Glomerular endothelial cell (primary cell): ENCODE measurements around the gene GPC4. TPM values are rescaled to one million over a fixed set of nuclear protein-coding genes. Genes with fewer than 3 reads are reported as not detected.
"Not testable (repeated sequence)": the region's sequence is repeated elsewhere in the genome, so short reads cannot be mapped to it uniquely, and the experiment has no call there.

Experiments
- DNase-seq: peaks from one replicate; pipeline ENCODE4 v3.0.0-alpha.2; 2011; ENCODE audit warnings: low read depth, low spot score; ENCODE audit errors: extremely low read depth
- total RNA-seq: library from RNA; depleted of rRNA; stranded (reverse); fragments of >200 nt; gene quantifications from 2 replicates; pipeline ENCODE4 v1.2.3, GENCODE V29; 2015

Gene GPC4
- total RNA-seq, 1 donor from 2014 or later: 3.7 TPM

DNA sequence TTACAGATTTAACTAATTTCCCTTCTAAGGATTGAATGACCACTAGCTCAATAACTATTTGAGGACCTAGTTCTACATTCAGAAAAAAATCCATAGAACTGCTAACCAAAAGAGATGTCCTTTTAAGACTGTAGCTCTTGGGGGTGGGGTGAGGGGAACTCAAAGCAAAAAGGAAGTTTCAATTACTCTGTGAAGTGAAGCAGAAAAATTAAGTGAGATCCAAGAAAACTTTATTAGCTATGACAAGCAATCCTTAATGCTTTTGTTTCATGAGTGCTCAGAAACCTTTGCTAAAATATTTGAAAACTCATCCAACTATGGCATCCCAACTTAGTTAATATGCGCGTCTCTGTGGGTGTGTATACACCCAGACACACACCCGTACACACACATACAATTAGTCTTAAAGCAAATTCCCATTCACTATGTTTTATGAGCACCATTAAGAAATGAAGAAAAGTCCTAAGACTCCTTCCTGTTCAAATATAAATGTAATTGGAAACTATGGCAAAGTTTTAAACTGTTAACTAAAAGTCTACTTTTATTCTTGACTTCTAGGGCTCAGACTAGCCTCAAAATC, 44.5 kb downstream of the GPC4 start:
- DNase-seq: no peak

DNA sequence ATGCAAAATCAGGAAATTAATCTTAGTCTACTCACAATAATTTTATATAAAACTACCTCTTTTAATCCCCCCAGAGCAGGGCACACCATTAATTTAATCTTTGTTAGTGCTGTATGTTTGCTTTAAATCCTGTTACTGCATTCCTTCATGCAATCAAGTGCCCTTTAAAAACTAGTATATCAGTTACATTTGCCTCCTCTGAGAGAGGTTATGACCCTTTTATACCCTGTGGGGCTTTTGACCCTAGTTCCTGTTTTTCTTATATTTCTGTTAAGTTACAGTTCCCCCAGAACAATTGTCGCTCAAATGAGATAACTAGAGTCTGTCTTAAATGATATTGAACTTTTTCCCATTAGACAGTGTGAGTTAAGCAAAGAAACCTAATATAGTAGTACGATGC, 46.2 kb downstream of the GPC4 start:
- DNase-seq: no peak

DNA sequence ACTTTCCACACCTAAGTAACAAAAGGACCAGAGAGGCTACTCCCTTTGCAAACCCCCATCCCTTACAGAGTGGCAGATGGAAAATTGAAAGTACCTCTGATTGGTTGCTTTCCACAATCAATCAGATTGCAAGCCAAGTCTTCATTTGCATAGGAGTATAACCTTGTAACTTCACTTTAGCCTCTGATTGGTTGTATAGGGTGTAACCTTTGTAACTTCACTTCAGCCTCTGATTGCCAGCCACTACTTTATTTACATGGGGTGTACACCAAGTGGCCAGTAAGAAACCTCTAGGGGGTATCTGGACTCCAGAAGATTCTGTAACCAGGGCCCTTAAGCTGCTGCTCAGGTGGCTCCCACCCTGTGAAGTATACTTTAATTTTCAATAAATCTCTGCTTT, 48.6 kb downstream of the GPC4 start:
- no peak for DNase-seq

DNA sequence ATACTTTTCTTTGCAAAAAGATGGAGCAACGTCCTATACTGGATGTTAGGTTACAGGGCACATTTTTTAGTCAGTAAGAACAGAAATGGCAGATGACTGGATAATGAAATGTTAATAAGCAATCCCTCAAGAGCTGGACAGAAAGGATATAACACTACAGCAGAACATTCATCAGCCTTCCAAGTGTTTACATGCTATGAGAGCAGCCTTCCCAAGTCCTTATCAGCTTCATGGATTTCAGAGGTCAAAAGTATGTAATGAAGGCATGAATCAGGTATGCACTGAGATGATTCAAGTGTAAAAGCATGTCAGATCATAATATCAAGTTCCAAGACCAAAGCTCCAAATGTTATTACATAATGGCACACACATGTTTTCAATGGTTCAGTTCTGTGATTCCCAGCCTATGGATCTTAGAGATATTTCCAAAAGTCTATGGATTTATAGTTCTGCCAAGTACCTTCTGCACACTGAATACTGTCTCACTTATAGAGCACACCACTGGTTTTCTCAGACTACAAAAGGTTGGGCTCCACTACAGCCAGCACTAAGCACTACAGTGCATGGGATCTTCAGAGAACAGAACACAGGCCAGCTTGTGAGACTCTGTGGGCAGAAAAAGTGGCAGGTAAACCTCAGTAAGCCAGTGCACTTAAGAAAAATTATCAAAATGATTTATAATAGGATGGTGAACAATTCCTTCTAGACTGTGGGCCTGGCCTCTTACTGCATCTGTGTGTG, 49.2 kb downstream of the GPC4 start:
- DNase-seq: no peak

DNA sequence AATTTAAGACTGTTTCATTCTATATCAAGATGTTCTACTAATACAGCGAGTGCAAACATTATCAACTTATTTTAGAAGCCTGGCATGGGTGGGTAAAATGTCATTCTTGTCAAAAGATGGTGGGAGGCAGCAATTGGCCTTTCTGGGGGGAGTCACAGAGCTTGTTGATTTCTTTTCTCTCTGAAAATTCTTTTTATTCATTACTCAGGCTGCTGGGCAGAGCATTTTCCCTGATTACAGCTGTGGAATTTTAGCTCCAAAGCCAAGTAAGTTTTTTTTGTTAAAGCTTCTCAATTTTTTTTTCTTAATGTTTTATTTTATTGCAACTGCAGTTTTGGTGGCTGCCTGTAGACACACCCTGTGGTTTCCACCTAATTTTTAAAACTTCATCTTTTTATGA, 50.4 kb downstream of the GPC4 start:
- no peak for DNase-seq

DNA sequence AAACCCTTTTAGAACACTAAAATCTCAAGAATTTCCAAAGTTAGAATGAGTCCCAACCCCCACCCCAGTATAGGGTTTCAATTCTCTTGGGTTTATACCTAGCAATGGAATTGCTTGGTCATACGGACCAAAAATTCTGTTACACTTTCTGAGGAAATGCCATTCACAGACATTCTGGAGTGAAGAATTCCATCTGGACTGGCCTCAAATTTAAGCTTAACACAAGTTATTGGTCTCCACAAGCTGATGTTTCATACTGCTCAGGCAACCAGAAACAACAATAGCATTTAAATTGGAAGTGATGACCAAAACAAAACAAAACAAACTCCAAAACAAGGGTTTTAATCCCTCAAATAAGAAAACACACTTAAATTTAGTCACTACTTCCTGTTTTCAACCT, 51.1 kb downstream of the GPC4 start:
- DNase-seq: no peak

DNA sequence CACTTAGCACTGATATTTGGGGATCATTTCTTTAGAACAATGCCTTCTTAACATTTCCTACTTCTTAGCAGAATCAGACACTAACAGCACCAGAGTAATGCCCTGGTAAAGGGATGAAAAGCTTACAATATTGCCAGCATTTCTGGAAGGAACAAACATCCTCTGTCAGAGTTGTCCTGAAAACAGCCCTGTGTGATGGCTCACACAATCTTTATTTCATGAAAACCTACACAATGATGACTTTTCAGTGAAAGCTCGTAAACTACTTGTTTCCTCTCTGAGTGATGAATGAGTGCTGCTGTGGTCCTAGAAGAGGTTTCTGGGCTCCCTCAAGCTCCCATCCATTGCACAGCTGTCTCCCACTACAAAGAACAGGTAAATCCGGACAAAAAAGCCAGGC, 52.8 kb downstream of the GPC4 start:
- no peak for DNase-seq

DNA sequence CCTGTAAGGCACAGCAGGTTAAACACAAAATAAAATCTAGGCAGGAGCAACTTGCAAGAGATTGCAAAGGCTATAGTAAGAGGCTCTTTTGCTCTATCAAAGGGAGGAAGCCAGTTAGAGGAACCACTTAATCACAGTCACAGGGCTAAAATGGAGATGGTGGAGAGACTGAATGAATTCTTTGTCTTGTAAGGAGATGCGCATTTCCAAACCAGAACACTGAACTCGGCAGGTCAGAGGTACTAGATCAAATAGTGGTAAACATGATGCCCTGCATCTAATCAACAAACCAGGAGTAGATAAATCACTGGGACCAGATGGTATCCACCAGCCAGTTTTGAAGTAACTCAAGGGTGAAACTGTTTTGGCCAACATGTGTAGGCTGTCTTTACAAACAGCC, 55.8 kb downstream of the GPC4 start:
- no peak for DNase-seq

DNA sequence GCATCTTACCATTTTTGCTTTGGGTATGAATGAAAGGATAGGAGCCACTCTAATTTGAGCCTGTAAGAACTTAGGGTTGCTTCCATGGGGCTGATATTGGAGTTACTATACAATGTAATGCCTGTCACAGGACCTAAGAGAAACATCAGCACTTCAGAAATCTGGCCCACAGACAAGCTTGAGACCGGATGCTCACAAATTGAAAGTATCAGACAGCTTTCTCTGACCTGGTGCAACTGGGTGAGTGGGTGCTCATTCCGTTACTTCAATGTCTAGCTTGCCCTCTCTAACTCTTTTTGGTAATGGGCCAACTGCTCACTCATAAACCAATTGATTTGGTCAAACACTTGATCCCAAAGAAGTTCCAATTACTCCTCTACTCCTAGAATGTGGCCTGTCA, 62.1 kb downstream of the GPC4 start:
- no peak for DNase-seq

DNA sequence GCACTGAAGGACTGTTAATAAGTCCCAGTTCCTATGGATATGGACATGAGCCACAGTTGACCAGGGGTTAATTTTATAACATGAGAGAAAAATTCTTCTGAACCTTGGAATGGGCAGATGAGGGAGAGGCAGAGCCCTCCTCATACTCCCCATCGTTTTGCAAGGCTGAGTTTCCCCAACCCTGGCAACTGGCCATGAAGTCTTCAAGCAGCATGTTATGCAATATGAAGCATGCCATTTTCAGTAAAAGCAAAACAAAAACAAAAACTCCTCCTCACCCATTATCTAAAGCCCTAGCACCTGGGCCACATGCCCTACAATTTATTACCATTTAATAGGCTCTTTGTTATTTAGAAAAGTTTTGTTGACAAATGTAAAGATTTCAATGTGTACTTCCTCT, 64.5 kb downstream of the GPC4 start:
- DNase-seq: no peak

DNA sequence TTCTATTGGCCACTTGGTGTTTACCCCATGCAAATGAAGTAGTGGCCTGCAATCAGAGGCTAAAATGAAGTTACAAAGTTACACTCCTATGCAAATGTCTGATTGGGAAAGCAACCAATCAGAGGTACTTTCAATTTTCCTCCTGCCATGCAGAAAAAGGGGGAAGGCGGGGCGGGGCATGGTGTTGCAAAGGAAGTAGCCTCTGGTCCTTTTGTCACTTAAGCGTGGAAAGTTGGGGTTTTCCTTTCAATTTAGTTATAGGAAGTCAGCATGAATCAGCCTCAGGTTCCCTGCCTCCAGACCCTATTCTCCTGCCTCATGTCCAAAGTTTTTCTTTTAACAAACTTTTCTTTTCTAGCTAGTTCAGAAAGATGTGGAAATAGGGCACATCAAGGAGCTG, 69.3 kb downstream of the GPC4 start:
- DNase-seq: no peak

DNA sequence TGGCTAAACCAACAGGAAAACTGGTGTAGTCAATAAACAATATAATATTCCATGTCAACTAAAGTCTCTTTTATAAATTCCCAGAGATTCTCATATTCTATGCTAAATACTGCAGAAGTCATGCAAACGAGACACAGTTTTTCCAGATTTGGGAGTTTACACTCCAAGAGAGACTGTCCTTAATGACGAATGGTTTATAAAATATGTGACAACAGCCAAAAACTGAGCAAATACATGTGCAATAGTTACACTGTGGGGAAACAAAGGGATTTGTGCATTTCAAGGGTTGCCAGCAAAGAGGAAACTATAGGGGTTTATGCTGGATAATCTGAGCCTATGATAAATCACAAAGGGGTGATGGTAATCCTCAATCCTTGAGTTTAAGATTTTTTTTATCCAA, 75.7 kb downstream of the GPC4 start:
- DNase-seq: no peak

DNA sequence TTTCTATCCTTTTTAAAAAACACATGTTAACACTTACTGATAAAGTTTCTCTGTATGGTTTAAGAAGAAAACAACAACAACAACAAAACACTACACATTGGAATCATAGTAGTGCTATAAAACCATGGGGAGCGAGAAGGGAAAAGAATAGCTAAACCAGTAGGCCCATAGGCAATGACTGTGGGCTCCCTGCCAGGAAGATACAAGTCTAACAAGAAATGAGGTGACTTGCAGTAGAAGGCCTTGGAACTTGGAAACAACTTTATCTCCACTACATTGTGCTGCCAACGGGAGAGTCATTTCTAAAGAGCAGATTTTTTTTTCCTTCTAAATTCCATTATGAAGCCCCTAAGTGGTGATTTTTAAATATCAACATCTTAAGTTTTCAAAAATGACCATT, 78.0 kb downstream of the GPC4 start:
- no peak for DNase-seq

DNA sequence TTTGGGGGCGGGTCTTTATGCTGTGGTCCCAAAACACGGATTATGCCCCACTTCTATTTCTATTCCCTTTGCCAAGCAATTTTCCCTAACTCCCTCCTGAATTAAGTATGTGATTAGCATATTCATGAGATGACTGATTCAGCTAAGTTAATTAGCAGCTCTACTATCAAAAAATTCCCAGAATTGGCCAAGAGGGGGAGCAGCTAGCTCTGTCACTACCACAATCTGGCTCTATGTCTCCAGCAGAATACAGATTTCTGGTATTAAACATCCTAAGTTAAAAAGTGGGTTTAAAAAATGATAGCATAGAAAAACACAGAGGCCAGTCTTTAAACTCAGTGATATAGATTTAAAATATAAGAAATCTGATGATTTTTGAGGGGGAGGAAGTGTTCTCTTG, 80.3 kb downstream of the GPC4 start:
- DNase-seq: no peak

DNA sequence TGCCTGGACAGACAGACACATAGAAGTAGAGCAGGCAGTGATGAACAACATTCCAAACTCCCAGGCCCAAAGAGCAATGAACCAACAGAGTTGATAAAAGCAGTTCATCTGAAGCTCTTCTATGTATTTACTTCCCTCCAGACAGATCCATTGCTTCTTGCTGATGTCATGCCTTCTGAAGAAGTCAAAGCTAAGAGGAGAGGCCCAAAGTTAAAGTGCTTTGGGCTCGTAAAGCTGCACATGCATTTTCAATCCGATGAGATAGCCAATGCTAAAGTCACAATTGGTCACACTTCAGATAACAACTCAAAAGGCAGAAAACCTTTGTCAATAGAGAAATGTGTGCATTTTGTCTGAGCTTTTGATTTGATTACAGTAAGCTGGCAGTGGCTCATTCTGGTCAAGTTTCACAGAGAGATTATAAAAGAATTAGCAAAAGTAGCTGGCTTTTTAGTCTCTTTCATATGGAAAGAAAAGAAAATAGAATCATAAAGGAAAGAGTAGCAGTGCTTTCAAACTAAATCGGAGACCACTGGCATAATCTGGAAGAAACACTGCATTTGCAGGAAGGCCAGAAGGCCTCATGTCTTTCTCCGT, 82.0 kb downstream of the GPC4 start:
- no peak for DNase-seq

DNA sequence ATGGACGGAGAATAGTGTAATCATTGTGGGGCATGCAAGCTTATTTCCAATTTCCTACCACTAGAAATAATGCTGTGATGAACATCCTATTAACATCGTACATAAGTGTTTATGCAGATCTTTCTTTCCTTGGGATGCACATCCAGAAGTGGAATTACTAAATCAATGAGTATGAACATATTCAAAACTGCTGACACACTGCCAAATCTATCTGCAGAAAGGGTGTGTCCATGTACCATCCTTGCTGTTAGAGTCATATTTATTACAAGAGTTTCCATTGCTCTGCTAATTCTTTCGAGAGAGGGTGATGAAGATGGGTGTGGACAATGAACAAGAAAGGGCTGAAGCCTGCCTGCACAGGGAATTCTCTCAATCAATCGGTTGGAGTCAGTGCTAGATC, 82.6 kb downstream of the GPC4 start:
- DNase-seq: no peak

DNA sequence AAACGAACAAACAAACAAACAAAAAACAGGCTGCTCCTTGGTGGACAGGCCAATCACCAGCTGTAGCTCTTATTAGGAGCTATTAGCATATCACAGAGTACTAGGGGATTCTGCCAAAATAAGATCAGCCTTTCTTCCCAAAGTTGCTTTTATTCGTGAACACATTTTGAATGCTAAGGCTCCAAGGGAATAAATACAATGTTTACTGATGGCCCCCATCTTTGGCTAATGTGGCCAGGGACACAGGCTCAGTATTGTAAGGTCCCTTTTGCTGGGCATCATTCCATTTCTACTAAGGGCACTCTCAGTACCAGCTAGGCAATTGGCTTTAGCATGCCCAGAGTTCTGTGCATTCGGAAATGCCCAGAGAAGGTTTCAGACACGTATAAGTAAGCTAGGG, 84.3 kb downstream of the GPC4 start:
- DNase-seq: no peak

DNA sequence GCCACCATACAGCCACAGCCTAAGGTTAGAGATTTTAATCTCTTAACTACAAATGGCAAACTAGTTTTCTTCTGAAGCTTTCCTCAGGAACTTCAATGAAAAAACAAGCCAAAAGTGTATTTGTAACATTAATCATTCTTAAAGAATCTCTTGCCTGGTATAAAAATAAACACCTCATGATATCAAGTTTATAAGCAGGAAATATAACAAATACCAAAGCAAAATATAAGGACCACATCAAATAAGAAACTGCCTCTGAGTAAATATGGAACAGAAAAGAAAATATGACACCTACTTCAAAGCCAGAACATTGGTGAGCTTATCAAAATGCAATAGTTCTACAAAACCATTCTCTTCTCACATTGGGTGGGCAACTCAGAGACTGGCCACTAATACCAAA, 89.9 kb downstream of the GPC4 start:
- DNase-seq: no peak

DNA sequence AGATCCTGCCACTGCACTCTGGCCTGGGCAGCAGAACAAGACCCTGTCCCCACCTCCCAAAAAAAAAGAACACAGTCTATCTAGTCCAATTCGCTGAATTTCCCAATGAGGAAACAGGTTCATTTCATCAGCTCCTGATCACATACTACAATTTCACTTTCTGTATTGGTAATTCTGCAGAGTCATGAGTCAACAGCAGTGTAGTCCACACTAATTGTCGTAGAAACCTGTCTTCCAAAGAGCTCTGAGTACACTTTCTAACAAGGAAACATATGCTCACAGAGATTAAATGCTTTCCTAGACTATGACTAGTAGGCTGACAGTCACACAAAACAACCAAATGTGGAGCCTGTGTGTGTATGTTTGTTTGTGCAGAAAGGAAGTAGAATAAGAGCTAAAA, 91.9 kb downstream of the GPC4 start:
- DNase-seq: no peak

DNA sequence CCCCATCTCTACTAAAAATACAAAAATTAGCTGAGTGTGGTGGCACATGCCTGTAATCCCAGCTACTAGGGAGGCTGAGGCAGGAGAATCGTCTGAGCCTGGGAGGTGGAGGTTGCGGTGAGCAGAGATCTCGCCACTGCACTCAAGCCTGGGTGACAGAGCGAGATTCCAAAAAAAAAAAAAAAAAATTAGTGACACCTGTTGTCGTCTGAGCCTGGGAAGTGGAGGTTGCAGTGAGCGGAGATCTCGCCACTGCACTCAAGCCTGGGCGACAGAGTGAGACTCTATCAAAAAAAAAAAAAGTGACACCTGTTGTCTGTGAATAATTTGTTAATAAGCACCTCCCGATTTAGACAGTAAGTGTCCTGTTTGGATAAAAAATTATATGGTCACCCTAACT, 93.0 kb downstream of the GPC4 start:
- DNase-seq: not testable (repeated sequence)

DNA sequence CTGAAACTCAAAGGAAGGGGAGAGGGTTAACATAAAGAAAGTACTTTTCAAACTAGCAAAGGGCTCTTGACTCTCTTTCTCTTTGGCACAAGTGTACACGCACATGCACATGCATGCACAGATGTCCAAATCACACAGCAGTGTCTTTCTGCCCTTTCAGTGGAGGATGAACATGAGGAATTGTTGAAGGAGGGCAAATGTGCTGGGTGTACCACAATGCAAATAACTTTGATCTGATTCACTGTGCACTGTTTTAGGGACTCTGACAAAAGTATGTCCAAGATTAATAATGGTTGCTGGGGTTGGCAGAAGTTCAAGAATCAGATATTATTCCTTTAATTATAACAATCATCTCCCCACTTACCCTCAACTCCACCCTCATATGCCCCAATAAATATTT, 93.8 kb downstream of the GPC4 start:
- DNase-seq: no peak

DNA sequence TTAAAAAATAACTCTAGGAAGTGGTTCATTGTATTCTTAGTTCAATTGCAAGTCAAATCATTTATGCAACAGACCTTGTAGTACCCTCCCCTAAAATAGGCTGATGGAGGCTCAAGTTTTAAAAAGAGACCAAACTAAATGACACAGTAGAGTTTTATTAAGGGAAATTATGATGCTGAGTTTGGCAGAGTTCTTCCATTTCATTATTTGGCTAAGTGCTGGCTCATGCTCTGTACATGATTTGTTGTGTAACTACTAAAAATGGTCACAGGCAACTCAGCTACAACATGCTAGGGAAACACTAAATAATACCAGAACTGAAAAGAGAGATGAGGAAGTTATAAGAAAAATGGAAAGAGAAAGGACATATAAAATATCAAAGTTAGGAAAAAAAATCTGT, 101.0 kb downstream of the GPC4 start:
- DNase-seq: no peak

DNA sequence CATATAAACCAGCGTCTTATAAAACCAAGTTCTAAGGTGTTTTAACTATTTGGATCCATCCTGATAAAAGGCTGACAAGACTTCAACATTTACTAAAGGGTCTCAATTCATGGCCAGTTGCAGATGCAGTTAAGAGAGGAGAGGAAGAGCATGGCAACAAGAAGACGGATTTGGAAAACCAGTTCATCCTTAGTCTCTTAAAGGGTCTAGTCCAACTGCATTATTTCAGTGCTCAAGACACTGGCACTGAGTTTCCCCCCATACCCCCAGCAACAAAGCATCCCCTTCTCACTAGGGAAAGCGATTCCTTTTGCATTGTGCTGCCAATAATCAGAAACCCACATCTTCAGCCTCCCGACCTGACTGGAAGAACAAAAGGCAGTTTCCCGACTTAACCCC, 106.8 kb downstream of the GPC4 start:
- DNase-seq: no peak
